IMR-90 (cell line): ENCODE results near the gene PCK2. TPM values are rescaled to one million over a fixed set of nuclear protein-coding genes. Genes with fewer than 3 reads are reported as not detected.

Source experiments
- ATAC-seq: fragments of 200-7000 bp; cut with Tn5 transposase; 2 replicates; pipeline ENCODE4 v1.9.1; 2020; ENCODE audit warnings: low read depth, mild to moderate bottlenecking, moderate library complexity
- BruUV-seq: library from RNA; stranded (reverse); fragments of 400-500 nt; replicated peaks from 2 replicates; lab custom pipeline; 2021; lab: Mats Ljungman, UMichigan
- CTCF ChIA-PET: fragments of 300-600 bp; formaldehyde crosslinking; extraction: SDS; loops from one replicate; lab custom pipeline; 2021; ENCODE audit warnings: antibody characterized with exemption; lab: Yijun Ruan, JAX
- POLR2A ChIA-PET: fragments of 300-600 bp; sonication (Branson Sonifier 250); formaldehyde crosslinking; loops from one replicate; lab custom pipeline; 2022; ENCODE audit warnings: antibody characterized with exemption; ENCODE audit not compliant: unreplicated experiment; lab: Charles Lee
- DNase-seq: peaks from one replicate; pipeline ENCODE4 v3.0.0; 2013
- H2AFZ ChIP-seq: replicated peaks from 2 replicates; pipeline ENCODE3; 2013; ENCODE audit warnings: low read length, mild to moderate bottlenecking; ENCODE audit not compliant: poor library complexity
- H2AK5ac ChIP-seq: 2 replicates; pipeline ENCODE4 v1.6.1; 2013; ENCODE audit warnings: low read depth, low read length, inconsistent platforms
- H2AK9ac ChIP-seq: replicated peaks from 2 replicates; pipeline ENCODE3; 2013; ENCODE audit warnings: mild to moderate bottlenecking, low read depth, low read length, moderate library complexity; ENCODE audit not compliant: poor library complexity
- H2BK120ac ChIP-seq: 2 replicates; pipeline ENCODE4 v1.6.1; 2013; ENCODE audit warnings: low read depth, low read length, inconsistent platforms
- H2BK15ac ChIP-seq: 3 replicates; pipeline ENCODE4 v1.6.1; 2013; ENCODE audit warnings: low read depth, low read length, inconsistent platforms
- H2BK20ac ChIP-seq: 2 replicates; pipeline ENCODE4 v1.6.1; 2013; ENCODE audit warnings: low read depth, mild to moderate bottlenecking, inconsistent platforms, low read length, moderate library complexity
- H2BK5ac ChIP-seq: 2 replicates; pipeline ENCODE4 v1.6.1; 2013; ENCODE audit warnings: mild to moderate bottlenecking, low read depth, low read length, inconsistent platforms; ENCODE audit not compliant: poor library complexity, severe bottlenecking
- H3K14ac ChIP-seq: replicated peaks from 2 replicates; pipeline ENCODE4 v1.6.1; 2013; ENCODE audit warnings: low read depth, low read length, inconsistent platforms
- H3K18ac ChIP-seq: 2 replicates; pipeline ENCODE4 v1.6.1; 2013; ENCODE audit warnings: low read depth, low read length, control low read depth
- H3K23ac ChIP-seq: 2 replicates; pipeline ENCODE4 v1.6.1; 2013; ENCODE audit warnings: low read depth, low read length, inconsistent platforms
- H3K27ac ChIP-seq: 2 replicates; pipeline ENCODE4 v1.5.1; 2013; ENCODE audit warnings: mild to moderate bottlenecking, control low read depth, low read length; ENCODE audit not compliant: insufficient read depth
- H3K27me3 ChIP-seq: 2 replicates; pipeline ENCODE4 v1.6.1; 2013; ENCODE audit warnings: low read length; ENCODE audit not compliant: control insufficient read depth, insufficient read depth
- H3K36me3 ChIP-seq: 2 replicates; pipeline ENCODE4 v1.6.1; 2013; ENCODE audit warnings: low read length, mixed read lengths; ENCODE audit not compliant: control insufficient read depth, insufficient read depth
- H3K4ac ChIP-seq: 2 replicates; pipeline ENCODE4 v1.6.1; 2013; ENCODE audit warnings: low read depth, low read length, inconsistent platforms
- H3K4me1 ChIP-seq: 2 replicates; pipeline ENCODE4 v1.6.1; 2013; ENCODE audit warnings: low read length, mixed read lengths; ENCODE audit not compliant: control insufficient read depth, insufficient read depth
- H3K4me2 ChIP-seq: 2 replicates; pipeline ENCODE4 v1.6.1; 2013; ENCODE audit warnings: low read depth, mild to moderate bottlenecking, control low read depth, low read length, moderate library complexity
- H3K4me3 ChIP-seq: 2 replicates; pipeline ENCODE4 v1.5.1; 2013; ENCODE audit warnings: low read depth, mild to moderate bottlenecking, control low read depth, low read length, moderate library complexity; ENCODE audit not compliant: insufficient read depth
- H3K56ac ChIP-seq: 2 replicates; pipeline ENCODE4 v1.6.1; 2013; ENCODE audit warnings: low read length, inconsistent platforms; ENCODE audit not compliant: insufficient read depth; ENCODE audit errors: extremely low read depth
- H3K79me1 ChIP-seq, 2 experiments: 2 replicates each; pipeline ENCODE4 v1.6.1; 2013; ENCODE audit warnings: low read length in 2 of 2, inconsistent platforms in 1 of 2, low read depth in 1 of 2
- H3K9ac ChIP-seq: 2 replicates; pipeline ENCODE4 v1.6.1; 2013; ENCODE audit warnings: low read depth, low read length, control low read depth
- H3K9me1 ChIP-seq: 2 replicates; pipeline ENCODE4 v1.6.1; 2013; ENCODE audit warnings: low read length, inconsistent platforms; ENCODE audit not compliant: insufficient read depth
- H3K9me3 ChIP-seq: 2 replicates; pipeline ENCODE4 v1.6.1; 2013; ENCODE audit warnings: low read length; ENCODE audit not compliant: control insufficient read depth, insufficient read depth
- H4K20me1 ChIP-seq: 2 replicates; pipeline ENCODE4 v1.6.1; 2013; ENCODE audit warnings: low read length, inconsistent platforms; ENCODE audit not compliant: insufficient read depth
- H4K5ac ChIP-seq: 2 replicates; pipeline ENCODE4 v1.6.1; 2013; ENCODE audit warnings: mild to moderate bottlenecking, low read depth, low read length, control low read depth
- H4K8ac ChIP-seq, 2 experiments: 2 replicates each; pipeline ENCODE4 v1.6.1; 2013; ENCODE audit warnings: low read depth in 2 of 2, low read length in 2 of 2, control low read depth in 1 of 2, inconsistent platforms in 1 of 2
- H4K91ac ChIP-seq: 2 replicates; pipeline ENCODE4 v1.6.1; 2013; ENCODE audit warnings: low read depth, low read length, inconsistent platforms; ENCODE audit not compliant: insufficient read depth
- MAZ ChIP-seq: IDR thresholded peaks from 2 replicates; pipeline ENCODE4 v1.6.1; 2012; ENCODE audit warnings: low read depth, mild to moderate bottlenecking, low read length, improper control_type of control experiment, moderate library complexity, borderline replicate concordance
- POLR2A ChIP-seq: IDR thresholded peaks from 2 replicates; pipeline ENCODE4 v1.6.1; 2012; ENCODE audit warnings: mild to moderate bottlenecking, low read depth, low read length
- RAD21 ChIP-seq: IDR thresholded peaks from 2 replicates; pipeline ENCODE4 v1.6.1; 2012; ENCODE audit warnings: low read length, improper control_type of control experiment
- WGBS, 2 experiments: methylation state at CpG; one replicate each; pipeline versions ENCODE4 v1.1.5 to v1.1.7; 2013; ENCODE audit warnings: missing lambda C conversion rate in 2 of 2; ENCODE audit not compliant: insufficient read length in 1 of 2; ENCODE audit errors: extremely low coverage in 2 of 2; 5-methylcytosine and 5-hydroxymethylcytosine counted together
- dilution Hi-C: fragments of 300-500 bp; cut with HindIII; formaldehyde crosslinking; loops from one replicate; pipeline ENCODE4 v1.14.3; 2018; ENCODE audit warnings: low sequenced_read_pairs; ENCODE audit not compliant: unreplicated experiment
- in situ Hi-C: fragments of 300-500 bp; cut with MboI; formaldehyde crosslinking; loops from 3 replicates; pipeline ENCODE4 v1.14.3; 2019; ENCODE audit warnings: low sequenced_read_pairs, inconsistent platforms, mixed read lengths
- intact Hi-C: fragments of 100-400 bp; cut with micrococcal nuclease; formaldehyde crosslinking; loops from 2 replicates; pipeline ENCODE4 v1.10.0; 2022
- polyA plus RNA-seq, 3 experiments: library from polyadenylated mRNA; depleted of rRNA; stranded (reverse); fragments of >200 nt; gene quantifications; 2 replicates each; pipeline ENCODE4 v1.2.3, GENCODE V29; 2012; ENCODE audit warnings: low replicate concordance in 1 of 3
- total RNA-seq: library from RNA; depleted of rRNA; stranded (reverse); fragments of >200 nt; gene quantifications from 2 replicates; pipeline ENCODE4 v1.2.3, GENCODE V29; 2012

The PCK2 gene
- total and polyA plus RNA-seq, 2 of the 4 experiments (the other 2 are of a cell fraction) = 13.4 to 29.4 TPM

GRCh38 chr14:24100197-24100981 lies 6.3 kb downstream of the PCK2 start (continued):
- no peak for TF ChIP-seq POLR2A

GRCh38 chr14:24100982-24101494 lies 6.9 kb downstream of the PCK2 start:
- ATAC-seq = no peak
- intact Hi-C loops = no loop called here
- Histone ChIP-seq H4K20me1 (peaks cover 16% of the 10 kb centered on the region; the same call in 1 of the 2 replicates), H3K9me1 (peaks cover 17% of the 10 kb centered on the region), H3K9ac (no peak overlapping the region), H2BK120ac (no peak overlapping the region), H4K5ac (no peak overlapping the region), H2BK15ac (no peak overlapping the region), H3K56ac (no peak overlapping the region), H3K14ac (no peak overlapping the region), H3K4ac (no peak overlapping the region), H2BK20ac (no peak overlapping the region), H3K23ac (no peak overlapping the region; the same call in 1 of the 2 replicates), H3K36me3 (peaks cover 45% of the 10 kb centered on the region), H3K4me3 (no peak overlapping the region), H3K4me2 (no peak overlapping the region), H3K79me1 (peaks cover 8 to 25% of the 10 kb centered on the region in 2 experiments), H2BK5ac (no peak overlapping the region), H3K27me3 (no peaks in the 10 kb centered on the region), H2AK5ac (no peak overlapping the region), H3K9me3 (no peaks in the 10 kb centered on the region; the same call in 1 of the 2 replicates), H2AFZ (no peak overlapping the region), H3K18ac (no peak overlapping the region), H3K4me1 (no peaks in the 10 kb centered on the region; the same call in 1 of the 2 replicates), H4K8ac (no peak overlapping the region), H3K27ac (no peak overlapping the region), H2AK9ac (peak overlapping the region; percentile 5), H4K91ac (no peak overlapping the region)
- DNase-seq = no peak
- dilution Hi-C loops = no loop called here
- CTCF ChIA-PET = no interaction called here
- TF ChIP-seq POLR2A (no peak), RAD21 (no peak), MAZ (no peak)
- BruUV-seq = no TSS peak
- POLR2A ChIA-PET = no interaction called here
- in situ Hi-C loops = no loop called here
- no CpG with 5 or more reads among the region's 3 CpGs for WGBS, 2 experiments
